GM19351 (cell line): Measurements from ENCODE around the gene PPP4R4.
A peak's percentile ranks its signal among the peaks of the same experiment; 100 is the strongest.
"Not testable (repeated sequence)": the region's sequence is repeated elsewhere in the genome, so short reads cannot be mapped to it uniquely, and the experiment has no call there.

Source experiments
- ATAC-seq: cut with Tn5 transposase; IDR thresholded peaks from one replicate; pipeline ENCODE4 v1.9.1; 2021; ENCODE audit warnings: mild to moderate bottlenecking, moderate library complexity; ENCODE audit not compliant: unreplicated experiment

PPP4R4 gene

GRCh38 chr14:94177806-94178205, 3.7 kb downstream of the PPP4R4 start:
- ATAC-seq = no peak

DNA sequence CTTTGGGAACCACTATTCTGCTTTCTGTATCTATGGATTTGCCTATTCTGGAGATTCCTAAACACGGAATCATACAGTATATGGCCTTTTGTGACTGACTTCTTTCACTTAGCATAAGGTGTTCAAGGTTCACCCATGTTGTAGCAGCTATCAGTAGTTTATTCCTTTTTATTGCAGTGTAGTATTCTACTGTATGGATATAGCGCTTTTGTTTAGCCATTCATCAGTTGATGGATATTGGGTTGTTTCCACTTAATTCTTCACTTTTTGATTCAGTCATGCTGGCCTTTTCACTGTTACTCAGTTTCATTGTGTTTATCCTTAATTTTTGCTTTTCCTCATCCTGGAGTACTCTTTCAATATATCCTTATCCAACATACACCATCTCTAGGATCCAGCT, 5.1 kb downstream of the PPP4R4 start:
- no peak for ATAC-seq

- ATAC-seq = peak; percentile 78
Observed at GRCh38 chr14:94180655-94181271, 6.6 kb downstream of the PPP4R4 start.

DNA sequence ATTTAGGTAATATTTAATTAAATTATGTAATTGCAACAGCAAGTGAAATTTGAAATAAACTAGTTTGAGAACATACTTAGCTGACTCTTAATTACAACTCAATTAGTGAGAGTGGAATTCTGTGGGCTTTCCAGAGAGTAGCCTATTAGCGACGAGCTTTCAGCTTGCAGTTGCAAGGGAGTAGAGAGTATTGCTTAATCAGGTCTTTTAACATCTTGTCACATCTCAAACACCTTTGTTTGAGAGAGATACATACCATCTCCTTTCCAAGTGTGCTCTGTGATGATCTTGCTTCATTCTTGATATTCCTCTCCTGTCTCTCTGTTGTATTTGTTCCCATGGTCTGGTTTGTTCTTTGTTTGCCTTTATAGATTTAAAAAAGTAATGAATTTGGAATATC, 7.7 kb downstream of the PPP4R4 start:
- no peak for ATAC-seq

GRCh38 chr14:94192536-94192935, 18.4 kb downstream of the PPP4R4 start:
- ATAC-seq = no peak

GRCh38 chr14:94193776-94194175, 19.7 kb downstream of the PPP4R4 start:
- no peak for ATAC-seq

DNA sequence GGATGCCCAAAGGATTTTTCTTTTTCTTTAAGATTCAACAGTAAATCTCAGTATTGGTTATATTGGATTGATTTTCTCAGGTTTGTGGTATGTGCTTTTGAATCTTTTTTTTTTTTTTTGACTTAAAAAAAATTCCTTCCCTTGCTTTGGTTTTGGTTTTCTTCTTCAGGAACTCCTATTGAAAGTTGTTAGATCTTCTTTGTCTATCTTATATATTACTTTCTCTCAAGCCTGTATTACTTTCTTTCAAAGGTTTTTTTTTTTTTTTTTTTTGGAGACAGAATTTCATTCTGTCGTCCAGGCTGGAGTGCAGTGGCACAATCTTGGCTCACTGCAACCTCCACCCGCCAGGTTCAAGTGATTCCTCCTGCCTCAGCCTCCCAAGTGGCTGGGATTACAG, 21.9 kb downstream of the PPP4R4 start:
- no peak for ATAC-seq

- ATAC-seq = no peak
Observed at GRCh38 chr14:94203473-94204210, 29.5 kb downstream of the PPP4R4 start.

- no peak for ATAC-seq
Observed at GRCh38 chr14:94213021-94213420, 38.9 kb downstream of the PPP4R4 start.

- no peak for ATAC-seq
Observed at GRCh38 chr14:94213741-94214140, 39.6 kb downstream of the PPP4R4 start.

DNA sequence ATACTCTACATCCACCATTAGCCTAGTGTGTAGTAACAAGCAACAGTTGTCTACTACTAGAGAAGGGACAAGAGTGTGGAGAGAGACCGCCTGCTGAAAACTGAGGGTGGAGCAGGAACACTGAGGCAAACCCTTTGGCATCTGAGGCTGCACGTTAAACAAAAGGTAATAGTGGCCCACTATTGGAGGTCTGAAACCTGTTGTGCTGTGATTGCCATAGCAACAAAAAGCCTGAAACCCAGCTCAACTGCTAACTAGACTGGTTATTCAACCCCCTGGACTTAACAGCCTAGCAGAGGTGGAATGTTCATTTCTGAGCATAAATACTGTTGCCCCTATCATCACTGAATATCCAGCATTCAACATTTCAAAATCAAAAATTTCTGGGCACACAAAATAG, 43.0 kb downstream of the PPP4R4 start:
- no peak for ATAC-seq

GRCh38 chr14:94218198-94218886, 44.2 kb downstream of the PPP4R4 start:
- ATAC-seq = not testable (repeated sequence)

DNA sequence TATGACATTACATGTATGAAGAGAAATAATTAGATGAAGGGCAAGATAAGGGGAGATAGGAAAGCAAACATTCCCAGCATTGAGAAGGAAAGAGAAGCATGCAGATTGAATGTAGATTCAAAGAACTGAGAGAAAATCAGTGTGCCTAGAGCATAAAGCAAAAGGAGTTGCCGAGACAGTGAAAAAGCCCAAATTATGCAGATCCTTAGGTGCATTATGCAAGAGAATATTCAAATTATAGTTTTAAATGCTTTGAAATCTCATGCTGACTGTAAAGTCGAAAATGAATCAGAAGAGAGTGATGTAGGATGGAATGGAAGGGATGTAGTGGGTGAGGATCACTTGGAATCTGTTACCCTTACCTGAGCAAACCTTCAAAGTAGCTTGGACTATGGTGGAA, 49.9 kb downstream of the PPP4R4 start:
- ATAC-seq = no peak

DNA sequence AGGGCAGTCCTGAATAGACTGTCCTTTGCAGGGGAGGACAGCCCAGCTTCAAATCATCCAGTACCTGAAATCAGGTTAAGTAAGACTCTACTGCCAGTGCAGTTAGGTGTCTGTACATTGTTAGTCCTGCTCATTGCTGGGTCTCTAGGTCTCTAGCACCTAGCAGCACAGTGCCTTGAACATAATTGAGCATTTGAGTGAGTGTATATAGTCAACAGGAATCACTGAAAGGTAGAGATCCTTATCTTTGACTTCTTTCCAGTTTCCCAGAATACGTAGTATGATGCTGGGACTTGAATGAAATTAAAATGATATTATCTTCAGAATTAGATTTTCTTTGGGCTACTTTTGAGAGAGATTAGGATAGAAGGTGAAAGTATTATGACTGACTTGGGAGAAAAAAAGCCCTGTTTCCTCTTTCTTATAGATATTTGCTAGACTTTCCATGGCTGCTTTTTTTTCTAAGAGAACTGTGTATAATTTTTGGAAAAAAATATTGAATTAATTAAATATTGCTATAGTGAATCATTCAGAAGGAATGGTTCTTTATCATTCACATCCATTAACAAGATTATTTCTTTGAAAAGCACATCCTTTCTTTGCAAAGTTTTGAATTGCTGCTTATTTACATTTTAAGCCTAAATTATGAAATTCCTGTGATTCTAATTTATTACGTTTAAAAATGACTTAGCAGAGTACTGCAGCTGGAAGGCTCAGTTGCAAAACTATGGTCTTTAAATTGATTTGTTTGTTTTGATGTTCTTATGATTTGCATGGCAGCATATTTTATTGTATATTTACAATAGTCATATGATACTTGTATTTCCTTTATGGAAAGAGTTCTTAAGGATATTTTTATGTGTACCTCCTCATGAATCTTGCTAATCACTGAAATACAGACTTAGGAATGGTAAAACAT, 51.6 kb downstream of the PPP4R4 start:
- no peak for ATAC-seq

- ATAC-seq = no peak
Observed at GRCh38 chr14:94227029-94227428, 52.9 kb downstream of the PPP4R4 start.

DNA sequence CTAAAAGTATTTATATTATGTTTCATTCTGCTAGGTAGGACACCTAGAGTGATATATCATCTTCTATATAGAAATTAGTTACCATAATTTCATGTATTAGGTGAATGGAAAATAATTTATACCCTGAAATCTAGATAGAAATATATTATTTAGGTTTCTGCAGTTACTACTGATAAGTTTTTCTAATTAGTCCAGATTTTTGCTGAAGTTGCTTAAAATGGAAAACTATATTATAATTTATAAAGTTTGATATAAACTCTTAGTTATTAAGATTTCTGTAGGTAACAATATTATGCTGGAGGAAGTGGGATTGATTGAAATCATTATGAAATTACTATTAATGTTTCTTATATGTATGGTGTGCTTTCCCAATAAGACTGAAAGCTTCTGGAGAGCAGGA, 62.9 kb downstream of the PPP4R4 start:
- ATAC-seq = no peak

- no peak for ATAC-seq
Observed at GRCh38 chr14:94237983-94238382, 63.9 kb downstream of the PPP4R4 start.

DNA sequence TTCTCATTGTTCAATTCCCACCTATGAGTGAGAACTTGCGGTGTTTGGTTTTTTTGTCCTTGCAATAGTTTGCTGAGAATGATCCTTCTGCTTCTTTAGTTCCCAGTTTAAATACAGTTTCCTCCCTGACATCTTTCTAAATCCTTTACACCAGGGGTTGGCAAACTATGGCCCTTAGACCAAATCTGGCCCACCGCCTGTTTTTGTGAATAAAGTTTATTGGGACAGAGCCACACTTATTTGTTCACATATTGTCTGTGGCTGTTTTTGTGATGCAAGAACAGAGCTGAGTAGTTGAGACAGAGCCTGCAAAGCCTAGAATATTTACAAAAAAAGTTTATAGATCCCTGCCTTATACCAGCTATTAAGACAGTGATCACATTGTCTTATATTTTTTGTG, 65.3 kb downstream of the PPP4R4 start:
- ATAC-seq = no peak

DNA sequence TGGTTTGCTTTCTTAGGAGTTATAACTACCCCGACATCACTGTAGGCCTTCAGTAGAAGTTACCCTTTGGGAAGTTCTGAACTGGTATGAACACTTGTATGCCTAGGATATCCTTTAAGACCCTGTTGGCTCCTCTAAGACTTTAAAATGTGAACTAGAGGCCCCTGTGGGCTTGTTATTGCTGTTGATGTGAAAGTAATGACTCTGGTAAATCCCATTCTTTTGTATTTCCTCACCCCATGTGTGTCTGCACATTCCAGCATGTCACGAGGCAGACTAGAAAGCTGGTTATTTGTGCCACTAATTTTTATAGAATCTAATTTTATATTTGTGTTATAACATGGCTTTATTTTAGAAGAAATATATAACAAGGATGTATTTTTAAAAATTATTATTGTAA, 70.1 kb downstream of the PPP4R4 start:
- no peak for ATAC-seq

GRCh38 chr14:94264195-94264594, 90.1 kb downstream of the PPP4R4 start:
- ATAC-seq = not testable (repeated sequence)

- ATAC-seq = no peak
Observed at GRCh38 chr14:94267352-94267751, 93.2 kb downstream of the PPP4R4 start.
